ENCODE measurements around the gene B3GNT5. TPM values are rescaled to one million over a fixed set of nuclear protein-coding genes. Genes with fewer than 3 reads are reported as not detected.

The B3GNT5 gene
- total RNA-seq, 4 donors from 2014 or later: 4.6 to 16.8 (median 11.5) TPM

DNA sequence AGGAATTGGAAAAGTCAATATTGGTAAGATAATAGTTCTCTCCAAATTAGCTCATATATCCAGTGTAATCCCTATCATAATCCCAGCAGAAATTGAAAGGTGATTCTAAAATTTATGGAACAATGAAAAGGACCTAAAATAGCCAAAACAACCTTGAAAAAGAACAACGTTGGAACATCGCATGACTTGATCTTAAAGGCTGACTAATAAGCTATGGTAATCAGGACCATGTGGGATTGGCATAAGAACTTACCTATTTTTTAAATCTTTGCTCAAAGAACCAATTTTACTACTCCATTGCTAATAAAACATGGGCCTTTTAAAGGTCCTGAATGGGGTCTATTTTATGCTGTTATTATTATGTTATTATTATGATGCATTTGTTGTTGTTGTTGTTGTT is 40.9 kb downstream of the B3GNT5 start:
- TF ChIP-seq, protein P1, sequence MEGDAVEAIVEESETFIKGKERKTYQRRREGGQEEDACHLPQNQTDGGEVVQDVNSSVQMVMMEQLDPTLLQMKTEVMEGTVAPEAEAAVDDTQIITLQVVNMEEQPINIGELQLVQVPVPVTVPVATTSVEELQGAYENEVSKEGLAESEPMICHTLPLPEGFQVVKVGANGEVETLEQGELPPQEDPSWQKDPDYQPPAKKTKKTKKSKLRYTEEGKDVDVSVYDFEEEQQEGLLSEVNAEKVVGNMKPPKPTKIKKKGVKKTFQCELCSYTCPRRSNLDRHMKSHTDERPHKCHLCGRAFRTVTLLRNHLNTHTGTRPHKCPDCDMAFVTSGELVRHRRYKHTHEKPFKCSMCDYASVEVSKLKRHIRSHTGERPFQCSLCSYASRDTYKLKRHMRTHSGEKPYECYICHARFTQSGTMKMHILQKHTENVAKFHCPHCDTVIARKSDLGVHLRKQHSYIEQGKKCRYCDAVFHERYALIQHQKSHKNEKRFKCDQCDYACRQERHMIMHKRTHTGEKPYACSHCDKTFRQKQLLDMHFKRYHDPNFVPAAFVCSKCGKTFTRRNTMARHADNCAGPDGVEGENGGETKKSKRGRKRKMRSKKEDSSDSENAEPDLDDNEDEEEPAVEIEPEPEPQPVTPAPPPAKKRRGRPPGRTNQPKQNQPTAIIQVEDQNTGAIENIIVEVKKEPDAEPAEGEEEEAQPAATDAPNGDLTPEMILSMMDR (IDR thresholded peaks at IDR 0.05; ENCODE audit: low read depth): no peak

DNA sequence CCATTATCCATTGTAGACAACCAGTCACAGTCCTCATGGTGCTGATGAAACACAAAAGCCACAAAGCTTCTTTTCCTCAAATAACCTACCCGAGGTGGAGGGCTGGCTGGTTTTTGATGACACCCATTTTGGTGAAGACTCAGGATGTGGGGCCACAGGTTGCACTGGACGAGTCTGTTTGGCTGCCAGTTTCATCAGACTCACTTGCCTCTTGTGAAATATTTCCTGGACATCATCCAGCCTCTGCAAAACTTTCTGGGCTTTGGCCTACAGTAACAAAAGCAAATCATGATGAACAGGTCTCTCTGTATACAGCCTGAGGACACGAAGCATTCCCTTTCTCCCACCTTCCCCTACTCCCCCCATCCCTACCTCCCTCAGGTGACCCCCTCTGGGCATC is 42.2 kb downstream of the B3GNT5 start:
- TF ChIP-seq, protein P1 (IDR thresholded peaks at IDR 0.05; ENCODE audit: low read depth): no peak

DNA sequence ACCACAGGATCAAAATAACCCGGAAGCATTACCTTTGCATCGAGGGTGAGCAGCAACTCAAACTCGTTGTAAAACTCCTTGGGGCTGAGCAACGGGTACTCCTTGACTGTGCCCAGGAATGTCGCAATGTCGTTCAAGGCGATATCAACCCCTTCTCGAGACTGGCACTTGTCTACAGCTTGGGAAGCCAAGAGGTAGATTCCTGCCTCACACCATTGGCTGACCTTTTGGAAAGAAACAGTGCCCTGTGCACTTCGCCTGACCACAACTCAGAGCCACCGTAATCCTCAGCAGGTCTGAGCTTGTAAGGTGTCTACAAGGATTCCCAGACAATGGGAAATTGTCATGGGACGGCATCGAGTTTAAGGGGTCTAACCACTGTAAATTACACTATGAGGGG is 43.9 kb downstream of the B3GNT5 start:
- TF ChIP-seq, protein P1 (IDR thresholded peaks at IDR 0.05; ENCODE audit: low read depth): no peak

DNA sequence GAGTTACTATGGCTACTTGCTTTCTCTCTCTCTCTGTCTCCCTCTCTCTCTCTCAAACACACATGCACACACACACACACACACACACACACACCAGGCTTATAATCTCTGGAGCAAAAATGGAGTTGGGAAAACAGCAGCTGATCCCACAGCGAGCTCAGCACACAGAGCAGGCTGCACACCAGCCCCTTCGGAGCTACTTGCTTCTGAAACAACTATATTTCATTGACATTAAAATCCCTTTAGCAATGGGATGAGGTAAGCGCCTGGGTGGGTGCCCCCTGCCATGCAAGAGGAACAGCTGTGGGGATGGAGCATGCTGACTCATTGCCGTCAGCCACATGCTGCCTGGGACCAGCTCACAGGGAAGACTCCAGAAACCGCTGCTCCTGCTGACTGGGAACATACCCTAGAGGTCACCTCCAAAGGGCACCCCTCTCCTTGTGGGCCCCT is 45.7 kb downstream of the B3GNT5 start:
- TF ChIP-seq, protein P1 (IDR thresholded peaks at IDR 0.05; ENCODE audit: low read depth): no peak

DNA sequence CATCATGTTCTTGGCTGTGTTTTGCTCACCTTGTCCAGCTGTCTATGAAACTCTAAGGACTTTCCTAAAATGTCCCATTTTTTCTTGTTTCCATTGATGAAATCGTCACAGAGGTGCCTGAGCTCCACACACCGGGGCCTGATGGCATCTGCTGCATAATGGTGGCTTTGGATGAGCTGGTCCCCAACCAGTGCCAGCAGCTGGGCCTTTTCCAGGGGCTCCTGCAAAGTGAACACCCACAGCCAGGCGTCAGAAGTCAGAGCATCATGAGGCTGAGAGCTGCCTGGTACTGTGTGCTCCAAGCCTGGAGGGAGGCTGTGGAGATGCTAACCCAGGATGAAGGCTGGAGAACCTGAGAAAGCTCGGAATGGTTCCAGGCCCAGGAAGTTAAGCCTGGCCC is 46.9 kb downstream of the B3GNT5 start:
- TF ChIP-seq, protein P1 (IDR thresholded peaks at IDR 0.05; ENCODE audit: low read depth): no peak

DNA sequence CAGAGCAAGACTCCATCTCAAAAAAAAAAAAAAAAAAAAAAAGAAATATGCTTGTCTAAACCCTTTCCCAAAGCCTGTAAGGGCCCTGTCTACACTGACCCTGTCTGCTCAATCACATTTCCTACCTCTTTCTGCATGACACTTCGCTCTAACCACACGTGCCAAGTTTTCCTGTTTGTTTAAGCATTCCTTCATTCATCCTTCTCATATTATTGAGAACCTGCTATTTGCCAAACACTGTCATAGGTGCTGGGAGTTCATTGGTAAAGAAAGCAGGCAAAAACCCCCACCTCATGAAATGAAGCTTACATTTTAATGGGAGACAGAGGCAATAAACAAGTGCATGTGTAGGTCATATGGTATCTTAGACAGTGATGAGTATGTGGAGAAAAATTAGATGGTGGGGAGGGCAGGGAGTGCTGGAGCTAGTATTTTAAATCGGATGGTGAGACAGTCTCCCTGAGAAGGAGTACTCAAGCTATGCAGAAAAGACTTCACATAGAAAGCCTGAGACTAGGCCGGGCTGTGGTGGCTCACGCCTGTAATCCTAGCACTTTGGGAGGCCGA is 48.0 kb downstream of the B3GNT5 start:
- TF ChIP-seq, protein P1 (IDR thresholded peaks at IDR 0.05; ENCODE audit: low read depth): no peak

DNA sequence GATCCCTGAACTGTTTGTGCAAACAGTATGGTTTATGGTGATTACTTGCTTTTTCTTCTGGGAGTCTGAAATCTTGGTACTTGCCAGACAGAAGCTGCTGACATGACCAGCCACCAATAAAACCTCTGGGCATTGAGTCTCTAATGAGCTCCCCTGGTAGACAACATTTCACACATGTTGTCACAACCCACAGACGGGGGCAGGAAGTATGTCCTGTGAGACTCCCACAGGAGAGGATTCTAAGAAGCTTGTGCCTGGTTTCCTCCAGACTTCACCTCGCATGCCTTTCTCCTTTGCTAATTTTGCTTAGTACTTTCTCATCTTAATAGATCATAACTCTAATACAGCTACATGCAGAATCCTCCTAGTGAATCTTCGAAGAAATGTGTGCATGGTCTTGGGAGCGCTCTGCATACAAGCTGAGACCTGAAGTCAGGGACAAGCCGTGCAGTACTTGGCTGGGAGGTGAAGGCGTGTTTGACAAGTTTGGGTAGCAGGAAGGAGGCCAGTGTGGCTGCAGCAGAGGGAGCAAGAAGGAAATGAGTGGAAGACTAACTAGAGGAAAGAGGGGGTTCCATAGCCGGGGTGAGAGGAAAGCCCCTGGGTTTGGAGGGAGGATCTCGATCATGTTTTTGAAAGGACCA is 49.0 kb downstream of the B3GNT5 start:
- TF ChIP-seq, protein P1 (IDR thresholded peaks at IDR 0.05; ENCODE audit: low read depth): no peak
